BE2C (cell line): Measurements from ENCODE around the gene HDGFL2. TPM values are rescaled to one million over a fixed set of nuclear protein-coding genes. Genes with fewer than 3 reads are reported as not detected.
A peak's percentile ranks its signal among the peaks of the same experiment; 100 is the strongest.

ENCODE experiments used
- DNase-seq: peaks from one replicate; pipeline ENCODE4 v3.0.0-alpha.2; 2020
- H3K27me3 ChIP-seq: fragments of 250-450 bp; sonication (Bioruptor Pico); 2 replicates; pipeline ENCODE4 v1.5.1; 2020; ENCODE audit warnings: mild to moderate bottlenecking
- H3K36me3 ChIP-seq: fragments of 250-450 bp; sonication (Bioruptor Pico); 2 replicates; pipeline ENCODE4 v1.5.1; 2020; ENCODE audit warnings: mild to moderate bottlenecking
- H3K4me1 ChIP-seq: fragments of 250-450 bp; sonication (Bioruptor Pico); 2 replicates; pipeline ENCODE4 v1.5.1; 2020
- H3K4me3 ChIP-seq: 2 replicates; pipeline ENCODE4 v1.5.1; 2011; ENCODE audit warnings: low read depth, low read length
- H3K9me3 ChIP-seq: fragments of 250-450 bp; sonication (Bioruptor Pico); 2 replicates; pipeline ENCODE4 v1.5.1; 2020
- CTCF ChIP-seq: IDR thresholded peaks from 2 replicates; pipeline ENCODE4 v1.5.1; 2012; ENCODE audit warnings: mild to moderate bottlenecking, low read depth, low read length
- polyA plus RNA-seq: library from polyadenylated mRNA; unstranded; fragments of >200 nt; gene quantifications from one replicate; pipeline ENCODE4 v1.2.1, GENCODE V29; 2012; ENCODE audit warnings: low read depth, missing spikeins; ENCODE audit not compliant: insufficient read length, insufficient read depth

HDGFL2 gene
- polyA plus RNA-seq, result 190 TPM

- no peaks in the 10 kb centered on the region for H3K4me1 ChIP-seq
- H3K4me3 ChIP-seq, result peak within 1 kb of the TSS; percentile 88
- H3K27me3 ChIP-seq, result no peaks in the 10 kb centered on the region
- TF ChIP-seq CTCF, result no peak
- peaks cover 13% of the 10 kb centered on the region for H3K36me3 ChIP-seq
- no peaks in the 10 kb centered on the region for H3K9me3 ChIP-seq
- no peak for DNase-seq
Measured at GRCh38 chr19:4472174-4472974, at the start of gene HDGFL2. Gene HDGFL2 (plus strand): TSS chr19:4472297. CDS start chr19:4472351, 54 bp downstream.

- Histone ChIP-seq H3K9me3 (no peaks in the 10 kb centered on the region), H3K4me1 (no peaks in the 10 kb centered on the region), H3K36me3 (peaks cover 71% of the 10 kb centered on the region), H3K4me3 (no peak overlapping the region), H3K27me3 (no peaks in the 10 kb centered on the region)
- no peak for DNase-seq
- no peak for TF ChIP-seq CTCF
Measured at GRCh38 chr19:4423416-4424126, 48.5 kb upstream of the HDGFL2 start.

GRCh38 chr19:4425537-4425936 lies 46.6 kb upstream of the HDGFL2 start:
- no peak for DNase-seq
- no peak for TF ChIP-seq CTCF
- Histone ChIP-seq H3K27me3 (no peaks in the 10 kb centered on the region), H3K36me3 (peaks cover 76% of the 10 kb centered on the region), H3K4me3 (no peak overlapping the region), H3K9me3 (no peaks in the 10 kb centered on the region), H3K4me1 (no peaks in the 10 kb centered on the region)

- no peak for TF ChIP-seq CTCF
- H3K4me1 ChIP-seq, result no peaks in the 10 kb centered on the region
Measured at GRCh38 chr19:4428326-4428975, 43.6 kb upstream of the HDGFL2 start.

GRCh38 chr19:4429256-4429655 lies 42.8 kb upstream of the HDGFL2 start:
- Histone ChIP-seq H3K9me3 (no peaks in the 10 kb centered on the region), H3K4me3 (no peak overlapping the region), H3K4me1 (no peaks in the 10 kb centered on the region), H3K27me3 (no peaks in the 10 kb centered on the region), H3K36me3 (peaks cover 82% of the 10 kb centered on the region)
- no peak for DNase-seq
- no peak for TF ChIP-seq CTCF

More at GRCh38 chr19:4428326-4428975, 43.6 kb upstream of the HDGFL2 start:
- Histone ChIP-seq H3K27me3 (no peaks in the 10 kb centered on the region), H3K4me3 (no peak overlapping the region), H3K36me3 (peaks cover 82% of the 10 kb centered on the region), H3K9me3 (no peaks in the 10 kb centered on the region)
- no peak for DNase-seq
